B cell (primary cell): Measurements from ENCODE around the gene PTH2R.

Experiments
- EZH2 ChIP-seq: IDR thresholded peaks from 2 replicates; pipeline ENCODE4 v1.6.1; 2012; ENCODE audit warnings: borderline replicate concordance, low read depth, mild to moderate bottlenecking, moderate library complexity, low read length; ENCODE audit not compliant: insufficient read depth, poor library complexity, severe bottlenecking
- TF ChIP-seq, protein P1 (sequence below): fragments of 200-600 bp; IDR thresholded peaks from one replicate; pipeline ENCODE4 v1.8.0; 2022; ENCODE audit warnings: antibody characterized with exemption, mild to moderate bottlenecking

DNA sequence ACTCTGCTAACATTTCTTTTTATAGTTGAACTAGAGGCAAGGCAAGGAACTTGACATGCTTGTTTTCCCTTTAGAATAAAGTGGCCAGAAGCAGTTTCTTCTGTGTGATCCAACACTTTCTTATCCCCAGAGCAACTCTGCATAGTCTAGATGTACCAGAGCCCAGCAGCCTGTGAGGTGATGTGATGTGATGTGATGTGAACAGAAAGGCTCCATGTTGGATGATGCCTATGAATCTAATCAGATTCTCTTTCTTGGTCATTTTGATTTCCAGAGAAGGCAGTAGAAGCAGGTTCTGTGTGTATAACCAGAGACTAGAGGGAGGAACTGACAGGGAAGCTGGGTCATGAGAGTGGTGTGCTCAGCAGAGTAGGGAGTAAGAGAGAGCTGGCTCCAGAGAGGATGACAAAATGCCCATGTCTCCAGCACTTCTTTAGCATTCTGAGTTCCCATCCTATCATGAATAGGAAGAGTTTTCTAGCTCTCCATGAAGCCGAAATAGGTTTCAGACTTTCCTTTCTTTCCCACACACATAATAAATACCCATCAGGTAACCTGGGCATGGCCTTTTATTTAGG is 31.0 kb upstream of the PTH2R start:
- TF ChIP-seq, protein P1, sequence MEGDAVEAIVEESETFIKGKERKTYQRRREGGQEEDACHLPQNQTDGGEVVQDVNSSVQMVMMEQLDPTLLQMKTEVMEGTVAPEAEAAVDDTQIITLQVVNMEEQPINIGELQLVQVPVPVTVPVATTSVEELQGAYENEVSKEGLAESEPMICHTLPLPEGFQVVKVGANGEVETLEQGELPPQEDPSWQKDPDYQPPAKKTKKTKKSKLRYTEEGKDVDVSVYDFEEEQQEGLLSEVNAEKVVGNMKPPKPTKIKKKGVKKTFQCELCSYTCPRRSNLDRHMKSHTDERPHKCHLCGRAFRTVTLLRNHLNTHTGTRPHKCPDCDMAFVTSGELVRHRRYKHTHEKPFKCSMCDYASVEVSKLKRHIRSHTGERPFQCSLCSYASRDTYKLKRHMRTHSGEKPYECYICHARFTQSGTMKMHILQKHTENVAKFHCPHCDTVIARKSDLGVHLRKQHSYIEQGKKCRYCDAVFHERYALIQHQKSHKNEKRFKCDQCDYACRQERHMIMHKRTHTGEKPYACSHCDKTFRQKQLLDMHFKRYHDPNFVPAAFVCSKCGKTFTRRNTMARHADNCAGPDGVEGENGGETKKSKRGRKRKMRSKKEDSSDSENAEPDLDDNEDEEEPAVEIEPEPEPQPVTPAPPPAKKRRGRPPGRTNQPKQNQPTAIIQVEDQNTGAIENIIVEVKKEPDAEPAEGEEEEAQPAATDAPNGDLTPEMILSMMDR = no peak
- TF ChIP-seq EZH2 = no peak
